Spleen (tissue), 11 donors: ENCODE results near the gene COL26A1. TPM values are rescaled to one million over a fixed set of nuclear protein-coding genes. Genes with fewer than 3 reads are reported as not detected.
A peak's percentile ranks its signal among the peaks of the same experiment; 100 is the strongest.

ENCODE experiments used
- DNase-seq: peaks from one replicate; pipeline ENCODE4 v3.0.0-alpha.2; 2020
- H3K27ac ChIP-seq, 8 donors: fragments of 200-600 bp; sonication (generic) in 7 of 8; 1 replicate in 4 of 8; 2 replicates in 4 of 8; pipeline versions ENCODE4 v1.5.0 to v1.8.0; 2016 to 2021; ENCODE audit warnings: inconsistent platforms in 4 of 8, mild to moderate bottlenecking in 4 of 8, moderate library complexity in 1 of 8
- H3K27me3 ChIP-seq, 7 donors: fragments of 200-600 bp; sonication (generic) in 6 of 7; replicated peaks in 1 of 7; 1 replicate in 4 of 7; 2 replicates in 3 of 7; pipeline versions ENCODE4 v1.5.0 to v1.8.0; 2016 to 2021; ENCODE audit warnings: inconsistent platforms in 3 of 7, mild to moderate bottlenecking in 1 of 7
- H3K36me3 ChIP-seq, 6 donors: fragments of 200-600 bp; sonication (generic) in 5 of 6; 1 replicate in 4 of 6; 2 replicates in 2 of 6; pipeline versions ENCODE4 v1.5.0 to v1.8.0; 2016 to 2021; ENCODE audit warnings: inconsistent platforms in 2 of 6
- H3K4me1 ChIP-seq, 6 donors: fragments of 200-600 bp; sonication (generic) in 5 of 6; 1 replicate in 3 of 6; 2 replicates in 3 of 6; pipeline versions ENCODE4 v1.5.0 to v1.8.0; 2016 to 2021; ENCODE audit warnings: inconsistent platforms in 3 of 6
- H3K4me3 ChIP-seq, 8 donors: fragments of 200-600 bp; sonication (generic) in 7 of 8; 1 replicate in 4 of 8; 2 replicates in 4 of 8; pipeline versions ENCODE4 v1.5.0 to v1.8.0; 2016 to 2021; ENCODE audit warnings: inconsistent platforms in 4 of 8, mild to moderate bottlenecking in 4 of 8, moderate library complexity in 2 of 8
- H3K9me3 ChIP-seq, 8 donors: fragments of 200-600 bp; sonication (generic) in 7 of 8; 1 replicate in 4 of 8; 2 replicates in 4 of 8; pipeline versions ENCODE4 v1.5.0 to v1.8.0; 2016 to 2021; ENCODE audit warnings: inconsistent platforms in 4 of 8
- CTCF ChIP-seq, 11 experiments: fragments of 200-600 bp in 7 of 11; fragments of 450-650 bp in 4 of 11; sonication (generic) in 4 of 11; IDR thresholded peaks in 8 of 11; conservative IDR thresholded peaks in 3 of 11; 1 replicate in 7 of 11; 2 replicates in 4 of 11; pipeline versions ENCODE4 v1.4.0 to v1.8.0; 2016 to 2021; ENCODE audit warnings: antibody characterized with exemption in 11 of 11, inconsistent platforms in 4 of 11, mild to moderate bottlenecking in 1 of 11
- POLR2A ChIP-seq, 3 donors: fragments of 450-650 bp; IDR thresholded peaks; one replicate each; pipeline ENCODE4 v1.5.1; 2017; ENCODE audit warnings: antibody characterized with exemption in 3 of 3, mild to moderate bottlenecking in 1 of 3
- POLR2AphosphoS5 ChIP-seq, 3 donors: sonication (generic); formaldehyde crosslinking; IDR thresholded peaks; one replicate each; pipeline ENCODE4 v1.5.1; 2017; ENCODE audit warnings: antibody characterized with exemption in 3 of 3
- WGBS, 5 donors: extraction: QIAGEN DNeasy Blood & Tissue Kit in 3 of 5; methylation state at CpG; one replicate each; pipeline versions ENCODE4 v1.1.5 to v1.1.7; 2013 to 2018; 5-methylcytosine and 5-hydroxymethylcytosine counted together
- intact Hi-C: fragments of 100-400 bp; cut with DNase I; formaldehyde crosslinking; loops from one replicate; pipeline ENCODE4 v1.15.0; 2023; ENCODE audit warnings: low total_unique reads
- polyA plus RNA-seq, 3 donors: library from polyadenylated mRNA; stranded (reverse); fragments of 200-250 nt; gene quantifications; one replicate each; pipeline ENCODE4 v1.2.1, GENCODE V29; 2013
- total RNA-seq, 7 donors: library from RNA; depleted of rRNA in 3 of 7; stranded (reverse); fragments of >200 nt in 3 of 7; fragmentation: NEBNext Ultra II Directional in 4 of 7; extraction: Animal tissue kit (Norgen Biotek cat#: 25700) in 4 of 7; gene quantifications; one replicate each; pipeline versions ENCODE4 v1.1.0 to v1.2.1, GENCODE V29; 2016 to 2021
- donor health status: healthy with polysubstance abuse.
- donor health status: DM: no; HTN: no; CAD: no; lungs with moderate emphysema.
- donor health status: DM: no; HTN: no; CAD: no.
- donor health status: Bipolar disorder and iron deficiency.
- donor health status: healthy.
- donor health status: DM: no; HTN: no; CAD: no.
- donor health status: DM: yes; HTN: yes; CAD: no.

The COL26A1 gene
- total and polyA plus RNA-seq, 10 donors = 0.15 to 0.32 (median 0.22) TPM; not detected in 4

DNA sequence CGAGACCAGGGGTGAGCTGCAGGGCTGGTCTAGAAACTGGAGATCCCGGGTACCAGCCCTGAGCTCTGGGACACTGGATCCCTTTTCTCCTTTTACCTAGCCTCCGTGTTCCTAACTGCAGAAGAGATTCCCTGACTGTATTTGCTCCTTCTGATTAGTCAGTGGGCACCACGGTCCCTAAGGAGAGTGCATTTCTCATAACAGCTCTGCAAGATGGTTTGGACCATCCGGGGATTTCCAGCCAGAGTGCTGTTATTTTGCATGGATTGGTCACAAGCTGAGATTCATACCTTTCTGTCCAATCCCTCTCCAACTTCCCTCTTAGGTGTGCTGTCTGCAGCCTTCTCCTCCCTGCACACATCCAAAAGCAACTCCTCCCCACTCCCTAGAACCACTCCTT, 143.9 kb downstream of the COL26A1 start:
- TF ChIP-seq CTCF (IDR thresholded peaks at IDR 0.05 in 8 of 11, conservative IDR thresholded peaks at IDR 0.05 in 3 of 11) = no peak
- no peak for TF ChIP-seq POLR2AphosphoS5 (IDR thresholded peaks at IDR 0.05)
- TF ChIP-seq POLR2A (IDR thresholded peaks at IDR 0.05) = no peak
- H3K27ac ChIP-seq = no peak overlapping the region
- intact Hi-C loops = no loop called here
- 73 to 84% (median 77%) methylated on average over 5 of the region's 5 CpGs for WGBS, 5 donors
- no peak for DNase-seq
- no peaks in the 10 kb centered on the region for H3K36me3 ChIP-seq
- peaks cover 0 to 35% (median 0%) of the 10 kb centered on the region in 7 donors for H3K27me3 ChIP-seq
- no peak overlapping the region for H3K4me3 ChIP-seq
- no peaks in the 10 kb centered on the region for H3K9me3 ChIP-seq
- H3K4me1 ChIP-seq = peaks cover 0 to 31% (median 23%) of the 10 kb centered on the region in 6 donors

- H3K4me3 ChIP-seq = no peak overlapping the region
- TF ChIP-seq POLR2AphosphoS5 (IDR thresholded peaks at IDR 0.05) (no peak), POLR2A (IDR thresholded peaks at IDR 0.05) (no peak), CTCF (IDR thresholded peaks at IDR 0.05 in 8 of 11, conservative IDR thresholded peaks at IDR 0.05 in 3 of 11) (no peak)
- peaks cover 0 to 43% (median 5%) of the 10 kb centered on the region in 7 donors for H3K27me3 ChIP-seq
- 20 to 38% (median 26%) methylated on average over 6 of the region's 6 CpGs for WGBS, 5 donors
- intact Hi-C loops = no loop called here
- H3K4me1 ChIP-seq = peaks cover 0 to 31% (median 23%) of the 10 kb centered on the region in 6 donors
- no peak for DNase-seq
- H3K9me3 ChIP-seq = no peaks in the 10 kb centered on the region
- no peaks in the 10 kb centered on the region for H3K36me3 ChIP-seq
- no peak overlapping the region for H3K27ac ChIP-seq
These were observed 144.7 kb downstream of the COL26A1 start for GRCh38 chr7:101507327-101507726.

DNA sequence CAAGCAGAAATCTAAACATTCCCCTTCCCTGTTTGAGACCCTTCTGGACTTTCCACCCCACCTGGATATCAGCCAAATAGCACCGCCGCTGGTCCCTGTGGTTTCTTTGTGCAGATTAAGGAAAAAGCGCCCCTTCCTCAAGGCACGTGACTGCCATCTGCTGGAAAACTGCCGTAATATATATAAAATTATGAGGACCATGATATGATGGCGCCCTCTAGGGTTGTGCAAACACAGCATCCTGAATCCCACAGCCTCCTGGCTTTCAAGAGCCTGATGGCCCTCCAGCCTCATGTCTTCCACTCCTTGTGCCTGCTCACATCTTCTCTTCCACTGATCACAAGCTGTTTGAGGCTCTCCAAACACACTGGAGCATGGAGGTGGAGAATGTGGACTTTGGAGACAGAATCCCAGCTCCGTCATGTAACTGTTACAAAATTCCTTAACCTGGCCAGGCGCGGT, 145.1 kb downstream of the COL26A1 start:
- Histone ChIP-seq H3K36me3 (no peaks in the 10 kb centered on the region), H3K9me3 (no peaks in the 10 kb centered on the region), H3K4me3 (no peak overlapping the region), H3K27me3 (peaks cover 0 to 43% (median 5%) of the 10 kb centered on the region in 7 donors), H3K27ac (no peak overlapping the region), H3K4me1 (peaks cover 0 to 31% (median 23%) of the 10 kb centered on the region in 6 donors)
- TF ChIP-seq CTCF (IDR thresholded peaks at IDR 0.05 in 8 of 11, conservative IDR thresholded peaks at IDR 0.05 in 3 of 11) = peak in 9 of 11 experiments; percentile 29 to 65 (median 45)
- no peak for TF ChIP-seq POLR2AphosphoS5 (IDR thresholded peaks at IDR 0.05)
- TF ChIP-seq POLR2A (IDR thresholded peaks at IDR 0.05) = no peak
- DNase-seq = no peak
- intact Hi-C loops = no loop called here
- WGBS, 5 donors = 29 to 35% (median 31%) methylated on average over 9 of the region's 9 CpGs

GRCh38 chr7:101510297-101510696, 147.6 kb downstream of the COL26A1 start:
- no peak for DNase-seq

More at GRCh38 chr7:101510297-101510696, 147.6 kb downstream of the COL26A1 start:
- H3K27me3 ChIP-seq = peaks cover 0 to 65% (median 5%) of the 10 kb centered on the region in 7 donors
- 75 to 93% (median 84%) methylated on average over 5 of the region's 5 CpGs for WGBS, 5 donors
- H3K36me3 ChIP-seq = no peaks in the 10 kb centered on the region
- no peak overlapping the region for H3K4me3 ChIP-seq
- no peaks in the 10 kb centered on the region for H3K9me3 ChIP-seq
- intact Hi-C loops = no loop called here
- no peak overlapping the region for H3K27ac ChIP-seq
- peaks cover 0 to 12% (median 10%) of the 10 kb centered on the region in 6 donors for H3K4me1 ChIP-seq
- no peak for TF ChIP-seq CTCF (IDR thresholded peaks at IDR 0.05 in 8 of 11, conservative IDR thresholded peaks at IDR 0.05 in 3 of 11)
- no peak for TF ChIP-seq POLR2A (IDR thresholded peaks at IDR 0.05)
- no peak for TF ChIP-seq POLR2AphosphoS5 (IDR thresholded peaks at IDR 0.05)
